Non-pigmented ciliary epithelial cell (primary cell): Measurements from ENCODE around the gene TAB2.

Experiments
- DNase-seq: peaks from one replicate; pipeline ENCODE4 v3.0.0-alpha.2; 2010; ENCODE audit warnings: low read depth

Gene TAB2

DNA sequence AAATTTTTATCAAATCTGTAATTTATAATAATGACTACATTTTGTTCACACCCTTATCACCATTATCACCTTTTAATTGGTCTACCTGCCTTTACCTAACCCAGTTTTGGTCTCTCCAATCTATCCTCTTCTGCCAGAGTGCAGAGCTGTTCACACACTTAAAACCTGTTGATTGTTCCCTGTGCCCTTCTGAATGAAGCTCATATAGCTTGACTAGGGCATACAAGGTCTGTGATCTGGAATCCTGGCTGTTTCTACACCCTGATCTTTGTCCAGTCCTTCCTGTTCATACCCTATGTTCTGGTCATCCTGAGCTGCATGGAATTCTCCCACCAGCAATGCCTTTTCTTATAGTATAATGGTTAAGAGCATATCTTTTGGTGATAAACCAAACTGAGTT is 53.6 kb downstream of the TAB2 start:
- no peak for DNase-seq

DNA sequence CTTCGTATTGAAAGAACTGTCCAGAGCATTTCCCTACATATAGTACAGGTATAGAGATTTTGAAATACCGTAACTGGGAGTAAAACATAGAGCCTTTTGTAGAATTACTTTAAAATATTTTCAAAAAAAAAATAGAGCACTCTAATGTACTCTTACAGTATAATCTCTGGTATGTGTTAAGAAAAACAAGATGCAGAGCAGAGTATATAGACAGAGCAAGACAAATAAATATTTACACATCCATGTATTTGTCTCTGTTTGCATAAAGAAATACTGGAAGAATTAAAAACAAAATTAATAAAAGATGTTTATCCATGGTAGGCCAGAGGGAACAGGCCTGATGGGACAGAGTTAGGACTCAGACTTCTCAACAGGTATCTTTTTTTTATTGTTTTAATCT is 54.5 kb downstream of the TAB2 start:
- no peak for DNase-seq

DNA sequence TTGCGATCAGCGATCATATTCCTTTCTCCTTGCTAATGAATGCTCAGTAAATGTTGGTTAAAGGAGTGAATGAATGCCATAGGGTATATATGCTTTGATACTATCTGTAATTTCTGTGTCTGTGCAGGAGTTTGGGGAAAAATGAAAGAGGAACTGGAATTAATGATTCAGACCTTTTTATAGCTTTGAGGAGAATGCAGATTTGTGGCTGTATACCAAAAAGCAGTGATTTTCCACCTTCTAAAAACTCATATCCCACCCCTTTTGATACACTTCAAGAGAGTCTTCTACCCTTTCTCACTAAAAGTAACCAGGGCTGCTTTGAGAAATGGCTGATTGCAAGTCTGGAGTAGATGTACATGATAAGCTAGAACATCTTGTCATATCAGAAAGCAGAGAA is 56.0 kb downstream of the TAB2 start:
- DNase-seq: no peak

DNA sequence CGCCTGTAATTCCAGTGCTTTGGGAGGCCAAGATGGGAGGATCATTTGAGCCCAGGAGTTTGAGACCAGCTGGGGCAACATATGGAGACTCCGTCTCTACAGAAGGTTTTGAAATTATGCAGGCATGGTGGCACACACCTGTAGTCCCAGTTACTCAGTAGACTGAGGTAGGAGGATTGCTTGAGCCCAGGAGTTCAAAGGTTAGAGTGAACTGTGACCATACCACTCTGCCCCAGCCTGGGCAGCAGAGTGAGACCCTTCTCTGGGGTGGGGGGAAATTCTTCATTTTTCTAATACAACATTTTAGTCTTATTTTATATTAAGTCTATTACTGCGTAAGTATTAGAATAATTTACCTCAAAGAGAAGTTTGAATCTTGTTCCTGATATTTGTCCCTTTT is 62.5 kb downstream of the TAB2 start:
- no peak for DNase-seq

DNA sequence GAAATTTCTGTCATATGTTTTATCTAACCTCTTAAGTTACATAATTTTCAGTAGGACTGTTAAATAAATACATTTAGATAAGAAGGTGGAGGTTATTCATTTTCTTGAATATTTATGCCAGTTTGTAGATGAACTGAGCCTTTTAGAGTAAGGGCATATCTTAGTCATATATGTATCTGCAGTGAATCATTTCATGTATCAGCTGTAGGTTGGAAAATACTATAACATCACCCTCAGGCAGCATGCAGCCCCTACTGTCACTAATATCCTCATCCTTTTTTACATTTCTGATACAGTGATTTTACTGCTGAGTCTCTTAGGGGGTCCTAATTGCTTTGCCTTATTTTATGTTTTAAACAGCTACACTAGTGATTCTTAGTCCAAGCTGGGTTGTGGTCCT is 63.0 kb downstream of the TAB2 start:
- DNase-seq: no peak

DNA sequence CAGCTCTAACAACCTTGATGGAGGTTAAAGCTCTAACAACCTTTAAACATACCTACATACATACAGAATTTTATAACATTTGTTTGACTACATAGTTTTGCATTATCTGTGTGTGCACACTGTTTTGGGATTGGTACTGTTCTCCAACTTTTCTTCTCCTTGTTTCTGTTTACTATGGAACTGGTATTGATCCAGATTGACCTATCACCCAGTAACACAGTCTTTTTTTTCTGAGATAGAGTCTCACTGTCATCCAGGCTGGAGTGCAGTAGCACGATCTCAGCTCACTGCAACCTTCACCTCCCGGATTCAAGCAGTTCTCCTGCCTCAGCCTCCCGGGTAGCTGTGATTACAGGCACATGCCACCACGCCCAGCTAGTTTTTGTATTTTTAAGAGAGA is 65.9 kb downstream of the TAB2 start:
- DNase-seq: no peak

DNA sequence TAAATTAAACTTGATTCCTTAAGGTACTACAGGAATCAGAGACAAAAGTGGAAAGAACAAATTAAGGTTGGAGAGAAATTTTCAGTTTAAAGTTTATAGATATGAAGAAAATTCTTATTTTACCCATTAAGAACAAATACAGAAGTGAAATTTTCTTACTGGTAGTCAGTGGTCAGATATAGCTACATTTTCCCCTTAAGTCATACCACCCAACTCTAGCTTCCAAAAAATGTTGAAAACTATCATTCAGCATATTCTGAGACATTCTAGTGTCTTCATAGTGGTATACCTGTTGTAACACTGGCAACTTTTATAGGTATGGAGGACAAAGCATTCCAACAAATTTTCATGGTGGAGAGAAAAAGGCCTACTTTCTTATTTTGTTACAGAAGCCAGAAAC is 67.0 kb downstream of the TAB2 start:
- DNase-seq: no peak

DNA sequence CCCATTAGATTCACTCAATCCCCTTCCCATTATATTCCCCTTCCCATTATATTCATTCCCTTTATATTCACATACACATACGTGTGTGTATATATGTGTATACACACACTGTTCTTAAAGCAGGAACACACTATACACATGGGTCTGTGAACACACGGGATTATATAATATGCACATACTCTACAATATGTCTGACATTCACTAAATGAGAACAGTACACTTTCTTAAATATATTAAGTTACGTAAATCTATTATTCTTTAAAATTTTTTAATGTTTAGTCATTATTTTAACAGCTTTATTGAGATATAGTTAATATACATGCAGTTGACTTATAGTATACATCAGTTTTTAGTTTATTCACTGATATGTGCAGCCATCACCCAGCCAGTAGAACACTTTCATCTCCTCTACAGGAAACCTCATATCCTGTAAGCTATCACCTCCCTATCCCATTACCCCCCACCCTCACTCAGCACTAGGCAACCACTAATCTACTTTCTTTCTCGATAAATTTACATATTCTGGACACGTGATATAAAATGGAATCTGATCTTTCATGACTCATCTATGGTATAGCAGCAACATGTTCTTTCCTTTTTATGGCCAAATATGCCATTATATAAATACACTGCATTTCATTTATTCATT is 68.6 kb downstream of the TAB2 start:
- no peak for DNase-seq

DNA sequence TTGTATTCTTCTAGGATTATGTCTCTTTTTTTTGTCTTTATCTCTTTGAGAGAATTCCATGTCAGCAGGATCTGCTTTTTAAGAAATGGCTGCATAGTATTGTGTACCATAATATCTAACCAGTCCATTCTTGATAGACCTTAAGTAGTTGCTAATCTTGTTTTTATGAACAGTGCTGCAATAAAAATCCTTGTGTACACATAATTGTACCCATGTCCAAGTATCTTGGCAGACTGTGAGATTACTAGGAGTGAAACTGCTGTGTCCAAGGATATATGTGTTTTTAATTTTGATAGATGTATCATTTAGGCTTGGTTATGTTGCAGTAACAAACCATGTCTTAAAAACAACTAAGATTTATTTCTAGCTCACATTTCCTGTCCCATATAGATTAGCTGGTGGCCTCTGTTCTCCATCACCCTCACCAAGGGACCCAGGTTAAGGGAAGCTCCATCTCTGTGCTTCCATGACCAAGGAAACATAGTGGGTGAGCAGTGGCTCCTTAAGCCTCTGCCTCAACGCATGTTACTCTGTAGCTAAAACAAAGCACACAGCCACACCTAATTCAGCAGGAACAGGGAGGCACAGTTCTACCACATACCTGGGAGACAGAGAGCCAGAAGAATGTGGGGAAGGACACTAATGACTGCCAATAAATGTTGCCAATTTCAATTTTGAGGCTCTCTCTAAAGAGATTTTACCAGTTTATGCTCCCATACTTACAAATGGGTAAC is 70.4 kb downstream of the TAB2 start:
- DNase-seq: no peak

DNA sequence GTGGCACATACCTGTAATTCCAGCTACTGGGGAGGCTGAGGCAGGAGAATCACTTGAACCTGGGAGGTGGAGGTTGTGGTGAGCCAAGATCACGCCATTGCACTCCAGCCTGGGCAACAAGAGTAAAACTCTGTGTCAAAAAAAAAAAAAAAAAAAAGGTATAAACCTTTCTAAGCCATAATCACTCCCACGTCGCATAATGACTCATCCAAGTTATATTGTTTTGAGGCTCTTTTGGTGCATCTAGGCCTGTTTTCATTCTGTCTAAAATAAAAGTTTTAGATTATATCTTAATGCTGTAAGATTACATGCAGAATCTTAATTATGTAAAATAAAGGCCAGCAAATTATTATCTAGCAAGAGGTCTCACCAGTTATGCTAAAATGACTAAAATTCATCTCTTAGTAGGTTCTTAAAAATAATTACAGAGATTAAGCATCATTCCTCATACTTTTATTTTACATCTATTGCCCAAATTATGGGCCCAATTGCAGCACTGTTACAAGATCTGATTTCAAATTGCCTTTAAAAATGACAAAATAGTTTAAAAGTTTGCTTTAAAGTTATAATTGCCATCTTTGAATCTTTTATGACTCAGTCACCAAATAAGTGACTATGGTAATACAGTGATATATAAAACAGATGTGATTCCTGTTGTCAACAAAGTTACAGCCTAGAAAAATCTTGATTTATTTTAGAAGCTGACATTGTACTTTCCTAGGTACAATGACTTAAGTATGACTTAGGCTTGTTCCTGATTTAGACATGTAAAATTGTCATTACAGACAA is 72.2 kb downstream of the TAB2 start:
- DNase-seq: no peak

DNA sequence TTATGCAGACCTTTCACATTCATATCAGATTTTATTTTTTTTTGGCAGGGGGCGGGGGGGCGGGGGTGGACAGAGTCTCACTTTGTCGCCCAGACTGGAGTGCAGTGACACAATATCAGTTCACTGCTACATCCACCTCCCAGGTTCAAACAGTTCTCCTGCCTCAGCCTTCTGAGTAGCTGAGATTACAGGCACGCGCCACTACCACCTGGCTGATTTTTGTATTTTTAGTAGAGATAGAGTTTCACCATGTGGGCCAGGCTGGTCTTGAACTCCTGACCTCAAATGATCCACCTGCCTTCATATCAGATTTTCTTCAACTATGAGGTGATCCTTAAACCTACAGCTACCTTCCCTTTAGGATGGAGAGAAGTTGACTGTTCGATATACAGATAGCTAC is 74.6 kb downstream of the TAB2 start:
- DNase-seq: no peak

DNA sequence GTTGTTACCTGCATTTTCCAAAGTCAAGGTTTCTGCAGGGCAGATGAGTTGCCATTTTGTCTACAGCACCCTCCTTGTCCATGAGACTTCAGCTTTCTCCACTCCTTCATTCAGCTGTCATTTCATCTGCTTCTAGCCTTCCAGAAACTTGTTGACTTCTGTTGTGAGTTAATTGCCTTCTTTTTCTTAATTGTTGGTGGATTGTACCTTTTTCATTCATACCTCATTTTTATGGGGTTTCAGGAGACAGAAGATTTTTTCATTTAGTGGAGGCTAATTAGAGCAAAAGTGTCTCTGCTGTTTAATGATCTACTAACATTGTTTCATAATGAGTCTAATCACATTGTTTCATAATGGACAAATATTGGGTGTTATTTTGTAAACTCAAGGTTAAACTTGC is 75.0 kb downstream of the TAB2 start:
- no peak for DNase-seq

DNA sequence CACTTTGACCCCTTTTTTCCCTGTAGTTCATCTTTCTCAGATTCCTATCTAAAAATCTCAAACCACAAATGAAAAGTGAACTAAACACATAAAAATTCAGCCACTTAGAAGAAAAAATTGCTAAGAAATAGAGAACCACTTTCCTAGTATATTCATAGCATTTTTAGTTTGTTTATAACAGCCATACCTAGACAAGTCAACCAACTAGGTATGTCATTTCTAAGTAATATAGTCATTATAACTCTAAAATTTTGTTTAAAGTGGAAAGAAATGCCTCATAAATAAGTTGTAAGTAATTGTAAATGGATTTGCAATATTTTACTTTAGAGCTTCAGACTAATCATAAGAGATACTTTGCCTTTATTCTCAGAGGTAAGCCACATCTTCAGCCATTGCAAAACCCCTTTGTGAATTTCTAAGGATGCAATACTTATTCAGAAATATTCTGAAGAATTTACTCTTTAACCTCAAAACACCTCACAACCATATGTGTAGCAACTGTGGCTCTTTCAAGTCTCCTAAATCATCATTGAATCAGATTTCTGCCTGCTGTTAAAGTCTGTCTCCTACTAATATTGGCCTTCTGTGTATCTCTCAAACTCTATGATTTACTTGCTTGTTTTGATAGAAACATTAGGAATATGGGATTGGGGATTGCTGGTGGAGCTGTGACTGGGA is 75.6 kb downstream of the TAB2 start:
- no peak for DNase-seq

DNA sequence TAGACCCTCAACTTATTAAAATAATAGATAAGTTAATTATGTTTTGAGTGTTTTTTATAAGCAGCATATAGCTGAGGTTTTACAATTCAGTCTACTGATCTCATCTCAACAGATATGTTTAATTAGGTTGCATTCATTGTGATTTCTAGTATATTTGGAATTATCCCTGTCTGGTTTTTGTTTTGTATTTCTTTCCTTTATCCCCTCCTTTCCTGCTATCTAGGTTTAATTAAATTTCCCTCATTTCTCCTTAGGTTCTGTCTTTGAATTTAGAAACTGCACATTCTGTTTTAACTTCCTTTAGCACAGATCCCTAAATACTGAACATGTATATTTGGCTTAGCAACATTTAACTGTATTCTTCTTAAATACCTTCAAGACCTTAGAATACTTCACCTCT is 77.7 kb downstream of the TAB2 start:
- no peak for DNase-seq

DNA sequence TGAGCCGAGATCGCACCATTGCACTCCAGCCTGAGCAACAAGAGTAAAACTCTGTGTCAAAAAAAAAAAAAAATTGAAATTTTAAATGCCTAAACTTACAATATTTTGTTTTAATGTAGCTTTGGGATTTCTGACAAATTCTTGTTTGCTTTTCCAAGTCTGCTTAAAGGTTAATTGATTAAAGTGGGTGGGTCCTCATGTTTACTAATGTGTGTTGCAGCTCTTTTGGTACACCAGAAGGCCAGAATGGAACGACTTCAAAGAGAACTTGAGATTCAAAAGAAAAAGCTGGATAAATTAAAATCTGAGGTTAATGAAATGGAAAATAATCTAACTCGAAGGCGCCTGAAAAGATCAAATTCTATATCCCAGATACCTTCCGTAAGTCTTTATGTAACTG is 79.9 kb downstream of the TAB2 start:
- no peak for DNase-seq

DNA sequence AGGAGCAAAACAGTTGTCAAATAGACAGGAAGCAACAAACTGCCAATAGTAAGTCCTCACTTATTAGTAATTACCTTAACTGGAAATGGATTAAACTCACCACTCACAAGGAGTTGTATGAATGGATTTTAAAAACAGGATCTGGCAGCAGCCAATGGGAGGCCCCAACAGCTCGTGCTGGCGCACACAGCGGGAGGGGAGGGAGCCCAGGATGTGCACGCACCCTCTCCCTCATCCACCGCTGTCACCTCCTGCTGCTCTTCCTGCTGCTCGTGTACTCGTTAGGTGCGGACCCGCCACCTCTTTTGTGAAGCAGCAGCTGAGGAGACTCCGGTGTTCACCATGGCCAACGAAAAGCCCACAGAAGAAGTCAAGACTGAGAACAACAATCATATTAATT is 82.5 kb downstream of the TAB2 start, which contains the start of gene SUMO4:
SUMO4 (plus strand) TSS at position 213 of the 400 bp plus-strand sequence; CDS start at position 343, 130 bp downstream.
- DNase-seq: no peak

DNA sequence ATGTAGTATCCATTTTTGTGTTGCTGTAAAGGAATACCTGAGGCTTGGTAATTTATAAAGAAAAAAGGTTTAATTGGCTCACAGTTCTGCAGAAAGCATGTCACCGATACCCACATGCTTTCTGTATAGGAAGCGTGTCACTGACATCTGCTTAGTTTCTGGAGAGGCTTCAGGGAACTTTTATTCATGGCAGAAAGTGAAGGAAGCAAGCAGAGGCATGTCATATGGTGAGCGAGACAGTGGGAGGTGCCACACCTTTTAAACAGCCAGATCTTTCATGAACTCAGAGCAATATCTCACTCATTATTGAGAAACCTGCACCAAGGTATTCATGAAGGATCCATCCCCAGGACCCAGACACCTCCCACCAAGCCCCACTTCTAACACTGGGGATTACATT is 86.0 kb downstream of the TAB2 start:
- no peak for DNase-seq

DNA sequence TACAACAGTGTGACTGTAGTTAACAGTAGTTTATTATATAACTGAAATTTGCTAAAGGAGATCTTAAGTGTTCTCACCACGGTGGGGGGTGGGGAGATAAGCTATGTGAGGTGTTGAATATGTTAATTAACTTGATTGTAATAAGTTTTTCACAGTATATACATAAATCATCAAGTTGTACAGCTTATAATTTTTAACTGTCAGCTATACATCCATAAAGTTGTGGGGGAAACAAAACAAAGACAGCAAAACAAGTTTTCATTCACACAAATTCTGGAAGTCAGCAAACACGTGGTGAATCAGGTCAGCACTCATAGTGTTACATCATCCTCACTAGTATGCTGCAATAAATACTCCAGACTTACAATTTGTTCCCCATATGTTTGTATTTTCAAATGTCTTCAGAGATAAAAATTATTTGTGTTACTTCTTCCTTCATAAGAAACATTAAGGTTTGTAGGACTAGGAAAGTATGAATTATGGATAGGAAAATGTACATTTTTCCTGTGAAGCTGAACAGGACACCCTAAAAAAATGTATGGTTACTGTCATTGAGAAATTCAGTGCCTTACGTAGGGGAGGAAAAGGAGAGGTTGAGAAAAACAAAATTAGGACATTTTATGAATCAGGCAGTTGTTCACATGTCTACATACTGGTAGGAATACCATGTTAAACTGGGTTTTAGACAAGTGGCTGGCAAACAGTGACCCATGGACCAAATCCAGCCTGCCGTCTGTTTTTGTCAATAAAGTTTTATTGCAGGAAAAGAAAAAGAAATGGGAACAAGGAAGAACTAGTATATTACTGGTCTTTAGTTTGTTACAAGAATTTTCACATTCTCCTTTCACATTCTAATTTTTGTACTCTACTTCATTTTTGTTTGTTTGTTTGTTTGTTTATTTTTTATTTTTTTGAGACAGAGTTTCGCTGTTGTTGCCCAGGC is 88.6 kb downstream of the TAB2 start:
- no peak for DNase-seq

DNA sequence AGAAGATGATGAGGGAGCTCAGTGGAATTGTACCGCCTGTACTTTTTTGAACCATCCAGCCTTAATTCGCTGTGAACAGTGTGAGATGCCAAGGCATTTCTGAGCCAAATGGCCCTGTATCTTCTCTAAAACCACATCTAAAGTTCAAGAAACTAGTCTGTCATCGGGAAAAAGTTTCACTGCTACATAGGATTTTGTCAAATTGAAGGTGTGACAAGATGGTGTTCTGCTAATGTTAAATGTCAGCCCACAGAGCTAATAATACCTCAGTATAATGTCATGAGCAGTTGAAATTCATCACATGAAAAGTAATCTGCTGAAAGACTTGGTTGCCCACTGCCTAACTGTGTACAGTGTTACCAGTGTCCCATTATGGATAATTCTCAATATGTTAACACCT is 92.1 kb downstream of the TAB2 start:
- no peak for DNase-seq

DNA sequence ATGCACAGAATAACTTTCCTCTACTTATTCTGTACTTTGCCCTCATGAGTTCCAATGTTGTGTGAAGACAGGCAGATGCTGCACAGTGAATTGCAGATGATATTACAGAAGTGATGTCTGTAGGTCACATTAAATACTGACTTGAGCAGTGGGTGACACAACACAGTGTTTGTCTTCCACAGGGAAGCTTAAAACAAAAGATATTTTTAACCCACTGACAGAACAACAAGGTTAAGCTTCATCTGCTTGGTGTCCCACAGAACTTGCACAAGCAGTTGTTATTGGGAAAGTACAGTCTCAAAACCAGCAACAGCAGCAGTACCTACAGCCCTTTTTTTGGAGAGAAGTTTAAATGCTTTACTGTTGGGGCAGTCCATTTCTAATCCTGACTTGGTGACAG is 93.0 kb downstream of the TAB2 start:
- DNase-seq: no peak

DNA sequence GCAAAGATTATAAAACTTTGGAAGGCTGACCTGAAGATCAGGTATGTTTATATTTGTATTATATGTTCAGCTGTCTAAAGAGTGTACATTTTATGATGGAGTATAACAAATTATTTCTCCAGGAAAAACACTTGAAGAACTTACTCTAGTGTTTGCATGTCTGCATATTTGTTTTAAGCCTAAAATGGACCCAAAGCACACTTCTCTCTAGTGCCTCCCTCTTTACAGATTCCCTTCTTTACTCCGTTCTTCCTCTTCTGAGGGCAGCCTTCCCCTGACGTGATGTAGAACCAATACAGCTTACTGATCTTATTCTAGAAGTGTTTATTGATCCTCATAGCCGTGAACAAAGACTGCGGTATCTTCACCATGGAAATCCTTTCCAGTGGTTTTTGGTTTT is 96.5 kb downstream of the TAB2 start:
- no peak for DNase-seq

DNA sequence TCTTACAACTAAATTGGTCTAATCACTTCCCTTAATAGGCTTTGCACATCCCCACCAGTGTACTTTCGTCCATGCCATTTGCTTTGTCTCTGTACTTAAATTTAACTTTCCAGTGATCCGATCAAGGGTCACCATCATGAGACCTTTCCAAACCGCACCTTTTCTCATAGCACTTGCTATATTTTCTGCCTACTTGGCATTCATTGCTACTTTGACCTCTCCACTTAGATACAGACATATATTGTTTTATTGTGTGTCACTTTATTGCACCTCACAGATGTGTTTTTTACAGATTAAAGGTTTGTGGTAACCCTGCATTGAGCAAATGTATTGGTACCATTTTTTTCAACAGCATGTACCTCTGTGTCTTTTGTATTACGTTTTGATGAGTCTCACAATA is 97.3 kb downstream of the TAB2 start:
- no peak for DNase-seq
